ENCODE results near the gene MEGF10. TPM values are rescaled to one million over a fixed set of nuclear protein-coding genes. Genes with fewer than 3 reads are reported as not detected.
A peak's percentile ranks its signal among the peaks of the same experiment; 100 is the strongest.

MEGF10 gene
- total and polyA plus RNA-seq, 2 of the 8 experiments (the other 6 are each of a cell fraction or from before 2014, with no cell fraction given), result 38.2 to 53.1 TPM

DNA sequence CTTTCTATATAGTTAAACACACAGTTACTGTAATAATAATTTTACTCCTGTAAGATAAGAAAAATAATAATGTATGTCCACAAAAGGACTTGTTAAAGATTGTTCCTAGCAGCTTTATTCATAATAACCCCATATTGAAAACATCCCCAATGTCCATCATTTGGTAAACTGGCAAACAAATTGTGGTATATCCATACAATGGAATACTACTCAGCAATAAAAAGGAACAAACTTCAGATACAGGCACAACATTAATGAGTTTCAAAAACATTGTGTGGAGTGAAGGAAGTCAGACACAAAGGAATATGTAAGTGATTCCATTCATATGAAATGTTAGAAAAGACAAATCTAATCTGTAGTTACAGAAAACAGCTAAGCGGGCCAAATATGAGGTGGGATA, 1.9 kb upstream of the MEGF10 start:
- Histone ChIP-seq H3K4me3 (ENCODE audit: extremely low read depth in 1 of 4, insufficient read depth in 2 of 4, low read depth in 3 of 4, low read length in 4 of 4) (no peak overlapping the region), H3K4me2 (ENCODE audit: insufficient read depth in 1 of 2, low read depth in 2 of 2, low read length in 2 of 2) (no peak overlapping the region), H2BK15ac (ENCODE audit: low read length) (no peak overlapping the region), H3K79me2 (ENCODE audit: control insufficient read depth in 1 of 2, insufficient read depth in 2 of 2, low read length in 2 of 2) (peaks cover 0 to 28% of the 10 kb centered on the region in 2 experiments; a peak in 2 of 4 replicates), H4K20me1 (replicated peaks in 1 of 2; ENCODE audit: control insufficient read depth in 1 of 2, insufficient read depth in 2 of 2, low read length in 2 of 2) (no peaks in the 10 kb centered on the region), H3K14ac (ENCODE audit: insufficient read length) (no peak overlapping the region), H3K23ac (ENCODE audit: insufficient read length) (no peak overlapping the region), H2AFZ (ENCODE audit: low read length) (no peak overlapping the region), H3K27me3 (replicated peaks in 1 of 4; ENCODE audit: control insufficient read depth in 3 of 4, extremely low read depth in 1 of 4, insufficient read depth in 3 of 4, low read length in 3 of 4) (no peaks in the 10 kb centered on the region), H2BK20ac (ENCODE audit: low read length) (no peak overlapping the region), H4K8ac (ENCODE audit: extremely low read depth, insufficient read depth, low read length) (no peak overlapping the region), H3K9me3 (ENCODE audit: insufficient read depth in 2 of 2, low read depth in 1 of 2, low read length in 1 of 2) (peaks cover 0 to 6% of the 10 kb centered on the region in 2 experiments; a peak in 1 of 4 replicates), H2BK12ac (ENCODE audit: low read depth, low read length) (no peak overlapping the region), H4K5ac (ENCODE audit: insufficient read length, low read depth, low read length) (no peak overlapping the region), H2BK120ac (replicated peaks; ENCODE audit: low read depth, low read length) (no peak overlapping the region), H3K36me3 (ENCODE audit: control insufficient read depth in 2 of 4, insufficient read depth in 4 of 4, low read length in 3 of 4) (no peaks in the 10 kb centered on the region), H3K4me1 (replicated peaks in 1 of 4; ENCODE audit: control insufficient read depth in 3 of 4, insufficient read depth in 4 of 4, low read length in 3 of 4) (peaks cover 0 to 17% (median 6%) of the 10 kb centered on the region in 4 experiments; a peak in 4 of 7 replicates), H3K23me2 (ENCODE audit: low read depth, low read length) (peaks cover 13% of the 10 kb centered on the region), H3K4ac (replicated peaks; ENCODE audit: insufficient read length, low read depth, low read length) (no peak overlapping the region), H2AK5ac (ENCODE audit: low read depth, low read length) (no peak overlapping the region), H4K91ac (replicated peaks; ENCODE audit: insufficient read length, low read length) (no peak overlapping the region), H3K18ac (ENCODE audit: extremely low read depth, low read length) (no peak overlapping the region), H3K56ac (replicated peaks; ENCODE audit: insufficient read length, low read depth, low read length) (no peak overlapping the region), H2BK5ac (ENCODE audit: low read depth, low read length) (no peak overlapping the region), H3K27ac (ENCODE audit: low read depth, low read length) (no peak overlapping the region), H3K9ac (replicated peaks in 1 of 4; ENCODE audit: extremely low read depth in 1 of 4, low read depth in 3 of 4, low read length in 3 of 4) (no peak overlapping the region), H3K79me1 (ENCODE audit: low read depth, low read length) (no peaks in the 10 kb centered on the region)
- ChIA-PET POLR2A (ENCODE audit: partially characterized antibody) (no interaction called here), CTCF (ENCODE audit: partially characterized antibody) (interaction anchor here (1.0 to 2.0 kb wide), 7 partner anchors 17 to 213 kb away, joined by 3 to 15 read pairs (median 4); no protein-coding TSS in a partner anchor)
- DNase-seq (ENCODE audit: low read depth in 1 of 2, low spot score in 2 of 2) (no peak), FAIRE-seq (no peak)
- no peak for TF ChIP-seq RBBP5 (IDR thresholded peaks at IDR 0.05; ENCODE audit: borderline replicate concordance, low read depth, low read length)
- TF ChIP-seq KDM1A (IDR thresholded peaks at IDR 0.05; ENCODE audit: borderline replicate concordance, low read length), result peak; percentile 77; the same call in 1 of the 2 replicates
- peak in 1 of 2 experiments; percentile 66; a peak in 1 of 4 replicates for TF ChIP-seq HDAC2 (IDR thresholded peaks at IDR 0.05; ENCODE audit: borderline replicate concordance in 1 of 2, low read depth in 2 of 2, low read length in 2 of 2)
- 96% methylated on average over 1 of the region's 1 CpG; no CpG with 5 or more reads in 1 of the 2 experiments for WGBS, 2 experiments (ENCODE audit: extremely low coverage in 1 of 2, insufficient coverage in 1 of 2, insufficient read length in 1 of 2, insufficient replicate concordance in 2 of 2, low coverage in 1 of 2, low lambda C conversion rate in 2 of 2, missing lambda C conversion rate in 1 of 2)

All from H1 (cell line).